Measurements from ENCODE around the gene PTH2R.
"Not testable (repeated sequence)": the region's sequence is repeated elsewhere in the genome, so short reads cannot be mapped to it uniquely, and the experiment has no call there.

PTH2R gene

DNA sequence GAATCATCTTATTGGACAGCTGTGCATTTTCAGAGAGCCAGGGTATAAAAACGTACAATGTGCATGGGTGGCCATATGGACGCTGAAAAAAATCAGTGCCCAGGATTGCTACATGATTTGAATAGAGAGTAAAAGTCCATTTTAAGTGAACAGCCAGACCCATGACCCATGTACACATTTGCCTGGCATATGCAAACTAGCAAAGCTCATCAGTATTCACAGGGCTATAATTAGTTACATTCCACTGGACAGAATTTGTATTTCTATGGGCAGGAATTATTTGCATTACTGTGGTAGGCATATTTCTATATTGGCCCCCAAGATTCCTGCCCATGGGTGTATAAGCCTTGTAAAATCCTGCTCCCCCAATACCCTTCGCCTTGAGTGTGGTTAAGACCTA lies 78.8 kb downstream of the PTH2R start:
- DNase-seq (ENCODE audit: low read depth): no peak

DNA sequence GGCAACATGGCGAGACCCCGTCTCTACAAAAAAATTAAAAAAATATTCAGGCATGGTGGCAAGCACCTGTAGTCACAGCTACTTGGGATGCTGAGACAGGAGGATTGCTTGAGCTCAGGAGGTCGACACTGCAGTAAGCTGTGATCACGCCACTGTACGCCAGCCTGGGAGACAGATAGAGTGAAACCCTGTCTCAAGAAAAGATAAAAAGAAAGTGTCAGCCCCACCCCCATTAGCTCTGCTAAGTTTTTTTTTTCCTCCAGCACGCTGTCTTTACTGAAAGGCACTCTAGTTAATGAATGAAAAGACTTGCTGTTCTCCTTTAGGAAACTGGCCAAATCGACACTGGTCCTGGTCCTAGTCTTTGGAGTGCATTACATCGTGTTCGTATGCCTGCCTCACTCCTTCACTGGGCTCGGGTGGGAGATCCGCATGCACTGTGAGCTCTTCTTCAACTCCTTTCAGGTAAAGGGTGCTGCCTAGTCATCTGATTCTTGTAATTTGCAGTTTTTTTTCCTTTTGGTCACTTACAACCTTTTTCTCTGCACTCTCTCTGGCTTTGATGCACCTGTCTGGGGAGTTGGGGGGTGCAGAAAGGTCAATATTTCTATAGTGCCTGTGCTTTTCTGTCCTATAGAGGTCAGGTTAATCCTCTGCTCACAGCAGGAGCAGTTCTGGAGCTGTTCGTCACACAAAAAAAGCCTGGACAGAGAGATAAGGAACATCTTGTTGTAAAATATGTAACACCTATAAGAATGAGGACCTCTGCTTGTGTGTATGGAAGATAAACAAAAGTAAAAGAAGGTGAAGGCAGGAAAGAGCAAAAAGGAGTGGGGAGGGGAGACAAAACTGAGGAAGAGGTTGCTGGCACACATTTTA lies 82.3 kb downstream of the PTH2R start:
- no peak for DNase-seq (ENCODE audit: low read depth)

DNA sequence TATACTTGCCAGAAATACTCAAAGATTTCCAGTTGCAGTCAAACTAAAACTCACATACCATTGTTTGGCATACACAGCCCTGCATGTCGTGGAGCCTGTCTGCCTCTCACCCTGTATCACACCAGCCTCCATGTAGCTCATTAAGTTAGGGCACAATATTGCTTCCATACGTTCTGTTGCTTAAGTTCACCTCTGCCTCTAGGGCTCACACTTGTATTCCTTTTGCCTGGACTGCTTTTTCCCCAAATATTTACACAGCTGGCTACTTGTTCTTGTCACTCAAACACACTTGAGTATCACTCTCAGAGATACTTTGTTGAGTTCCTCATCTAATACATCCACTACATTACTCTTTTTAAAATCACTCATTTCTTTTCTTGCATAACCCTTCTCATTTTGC lies 83.1 kb downstream of the PTH2R start:
- no peak for DNase-seq (ENCODE audit: low read depth)

DNA sequence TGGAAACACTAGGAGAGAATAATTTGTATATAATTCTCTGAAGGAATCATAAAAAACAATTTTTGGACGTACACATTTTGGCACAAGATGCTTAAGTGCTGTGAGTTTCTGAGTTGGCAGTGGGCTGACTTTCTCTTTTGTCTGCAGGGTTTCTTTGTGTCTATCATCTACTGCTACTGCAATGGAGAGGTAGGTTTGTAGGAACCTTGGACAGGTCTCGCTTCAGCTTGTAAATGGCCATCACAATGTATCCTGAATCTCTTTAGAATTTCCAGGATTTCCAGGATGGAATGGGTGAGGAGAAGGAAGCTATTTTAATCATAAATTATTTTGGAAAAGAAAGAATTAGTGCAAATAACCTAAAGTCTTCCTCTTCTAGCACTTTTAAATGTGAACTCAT lies 83.9 kb downstream of the PTH2R start:
- no peak for DNase-seq (ENCODE audit: low read depth)

DNA sequence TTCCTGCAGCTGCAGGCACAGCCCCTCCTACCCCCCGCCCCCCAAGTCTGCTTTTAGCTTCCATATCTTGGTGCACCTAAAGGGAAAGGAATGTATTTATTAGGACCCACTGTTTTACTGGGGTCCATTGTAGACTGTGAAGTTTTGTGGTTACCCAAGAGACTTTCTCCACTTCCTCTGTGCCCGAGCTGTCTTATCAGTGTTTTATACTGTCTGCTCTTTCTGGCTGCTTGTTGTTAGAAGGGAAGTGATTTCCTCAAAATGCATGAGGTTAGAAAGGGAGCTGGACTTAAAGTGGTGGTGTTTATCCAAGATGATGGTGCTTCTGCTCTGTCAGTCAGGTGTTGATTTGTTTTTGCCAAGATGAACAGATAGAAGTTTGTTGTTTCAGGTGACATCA lies 85.0 kb downstream of the PTH2R start:
- no peak for DNase-seq (ENCODE audit: low read depth)

DNA sequence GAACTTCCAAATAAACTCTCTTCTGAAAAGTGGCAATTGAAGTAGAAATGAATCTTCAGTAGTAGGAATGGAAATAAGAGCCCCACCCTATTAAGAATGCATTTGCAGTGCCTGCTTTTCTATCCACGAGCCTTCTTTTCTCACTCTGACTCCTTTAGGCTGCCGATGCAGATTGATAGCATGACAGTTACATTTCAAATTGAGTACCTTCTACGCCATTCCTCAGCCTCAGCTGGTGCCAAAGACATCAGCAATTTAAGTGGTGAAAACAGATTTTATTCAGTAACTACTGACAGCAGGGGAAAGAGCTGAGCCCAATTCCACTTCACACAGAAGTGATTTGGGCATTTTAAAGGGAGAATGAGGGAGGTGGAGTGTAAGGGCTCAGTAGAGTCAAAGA lies 85.5 kb downstream of the PTH2R start:
- DNase-seq (ENCODE audit: low read depth): no peak

DNA sequence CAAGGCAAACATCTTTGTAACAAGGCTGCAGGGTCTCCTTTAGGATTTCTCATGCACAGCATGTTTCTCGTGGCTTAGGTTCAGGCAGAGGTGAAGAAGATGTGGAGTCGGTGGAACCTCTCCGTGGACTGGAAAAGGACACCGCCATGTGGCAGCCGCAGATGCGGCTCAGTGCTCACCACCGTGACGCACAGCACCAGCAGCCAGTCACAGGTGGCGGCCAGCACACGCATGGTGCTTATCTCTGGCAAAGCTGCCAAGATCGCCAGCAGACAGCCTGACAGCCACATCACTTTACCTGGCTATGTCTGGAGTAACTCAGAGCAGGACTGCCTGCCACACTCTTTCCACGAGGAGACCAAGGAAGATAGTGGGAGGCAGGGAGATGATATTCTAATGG lies 86.6 kb downstream of the PTH2R start:
- DNase-seq (ENCODE audit: low read depth): no peak

DNA sequence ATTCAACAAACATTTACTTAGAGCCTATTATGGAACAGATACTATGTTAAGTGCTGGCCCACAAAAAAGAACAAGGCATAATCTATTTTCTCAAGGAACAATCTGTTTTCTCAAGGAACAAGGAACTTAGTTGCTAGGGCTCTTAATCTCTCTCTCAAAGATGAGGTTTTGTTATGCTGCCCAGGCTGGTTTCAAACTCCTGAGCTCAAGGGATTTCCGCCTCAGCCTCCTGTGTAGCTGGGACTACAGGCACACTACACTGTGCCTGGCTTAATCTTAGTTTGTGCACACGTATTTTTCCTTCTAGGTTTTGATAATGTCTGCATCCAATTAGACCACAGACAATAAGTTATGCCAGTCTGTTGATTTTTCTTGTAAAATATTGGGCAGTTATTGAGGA lies 89.5 kb downstream of the PTH2R start:
- DNase-seq (ENCODE audit: low read depth): no peak

DNA sequence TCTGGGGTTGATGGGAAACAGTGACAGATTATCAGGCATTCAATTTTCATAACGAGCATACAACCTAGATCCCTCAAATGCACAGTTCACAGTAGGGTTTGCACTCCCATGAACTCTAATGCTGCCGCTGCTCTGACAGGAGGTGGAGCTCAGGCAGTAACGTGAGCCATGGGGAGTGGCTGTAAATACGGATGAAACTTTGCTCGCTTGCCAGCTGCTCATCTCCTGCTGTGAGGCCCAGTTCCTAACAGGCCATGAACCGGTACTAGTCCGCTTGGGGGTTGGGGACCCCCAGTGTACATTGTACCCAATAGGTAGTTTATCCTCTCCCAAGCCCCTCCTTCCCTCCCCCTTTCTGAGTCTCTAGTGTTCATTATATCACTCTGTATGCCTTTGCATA lies 94.6 kb downstream of the PTH2R start:
- no peak for DNase-seq (ENCODE audit: low read depth)

DNA sequence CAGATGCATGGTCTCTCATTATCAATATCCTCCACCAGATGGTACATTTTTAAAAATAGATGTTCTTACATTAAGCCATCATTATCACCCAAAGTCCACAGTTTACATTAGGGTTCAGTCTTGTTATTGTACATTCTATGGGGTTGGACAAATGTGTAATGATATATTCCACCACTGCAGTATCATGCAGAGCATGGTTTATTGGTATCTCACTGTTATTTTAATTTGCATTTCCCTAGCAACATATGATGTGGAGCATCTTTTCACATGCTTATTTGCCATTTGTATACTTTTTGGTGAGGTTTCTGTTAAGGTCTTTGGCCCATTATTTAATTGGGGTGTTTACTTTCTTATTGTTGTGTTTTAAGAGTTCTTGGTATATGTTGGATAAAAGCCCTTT lies 95.7 kb downstream of the PTH2R start:
- no peak for DNase-seq (ENCODE audit: low read depth)

DNA sequence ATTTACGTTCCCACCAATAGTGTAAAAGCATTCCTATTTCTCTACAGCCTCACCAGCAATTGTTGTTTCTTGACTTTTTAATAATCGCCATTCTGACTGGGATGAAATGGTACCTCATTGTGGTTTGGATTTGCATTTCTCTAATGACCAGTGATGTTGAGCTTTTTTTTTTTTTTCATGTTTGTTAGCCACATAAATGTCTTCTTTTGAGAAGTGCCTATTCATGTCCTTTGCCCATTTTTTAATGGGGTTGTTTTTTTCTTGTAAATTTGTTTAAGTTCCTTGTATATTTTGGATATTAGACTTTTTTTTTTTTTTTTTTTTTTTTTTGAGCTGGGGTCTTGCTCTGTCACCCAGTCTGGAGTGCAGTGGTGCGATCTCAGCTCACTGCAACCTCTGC lies 98.8 kb downstream of the PTH2R start:
- DNase-seq (ENCODE audit: low read depth): not testable (repeated sequence)

DNA sequence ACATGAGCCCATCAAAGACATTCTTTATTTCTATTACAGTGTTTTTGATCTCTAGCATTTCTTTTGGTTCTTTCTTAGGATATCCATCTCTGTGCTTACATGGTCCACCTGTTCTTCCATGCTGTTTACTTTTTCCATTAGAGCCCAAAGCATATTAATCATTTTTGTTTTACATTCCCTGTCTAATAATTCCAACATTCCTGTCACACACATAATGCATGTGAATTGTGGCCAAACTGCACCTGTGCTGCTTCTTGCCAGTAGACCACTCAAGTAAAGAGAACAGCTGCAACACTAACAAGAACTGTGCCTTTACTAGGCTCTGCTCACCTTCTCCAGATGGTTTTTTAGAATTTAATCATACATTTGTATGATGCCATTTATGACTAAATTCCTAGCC lies 103.0 kb downstream of the PTH2R start:
- DNase-seq (ENCODE audit: low read depth): no peak

DNA sequence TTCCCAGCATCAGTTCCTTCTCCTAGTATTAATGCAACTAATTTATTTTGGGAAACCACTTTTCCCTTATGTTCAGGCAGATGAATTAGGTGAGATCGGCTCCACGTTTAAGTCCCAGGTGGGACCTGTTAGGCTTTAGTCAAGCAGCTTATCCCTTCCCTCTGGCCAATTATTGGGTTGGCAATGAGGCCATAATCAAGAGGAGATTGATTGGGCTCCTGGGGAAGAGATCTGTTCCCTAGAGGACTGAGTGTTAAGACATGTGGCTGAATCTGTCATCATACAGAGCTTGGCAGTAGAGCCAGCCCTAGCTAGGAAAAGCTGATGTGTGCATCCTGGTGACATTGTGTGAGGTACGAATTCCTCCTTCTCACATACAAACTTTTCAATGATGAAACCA lies 104.4 kb downstream of the PTH2R start:
- DNase-seq (ENCODE audit: low read depth): no peak

DNA sequence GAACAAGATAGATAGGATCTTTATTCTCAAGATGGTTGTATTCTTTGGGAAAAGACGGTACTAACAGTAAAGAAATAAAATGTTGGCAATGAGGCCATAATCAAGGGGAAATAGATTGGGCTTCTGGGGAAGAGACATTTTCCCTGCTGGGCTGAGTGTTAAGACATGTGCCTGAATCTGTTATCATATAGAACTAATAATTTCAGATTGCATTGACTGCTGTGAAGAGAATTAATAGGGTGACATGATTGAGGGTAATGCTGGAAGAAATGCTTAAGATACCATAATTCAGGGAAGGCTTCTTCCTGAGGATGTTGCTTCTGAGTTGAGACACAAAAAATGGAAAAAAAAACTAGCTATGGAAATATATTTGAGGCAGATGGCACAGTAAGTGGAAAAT lies 105.0 kb downstream of the PTH2R start:
- no peak for DNase-seq (ENCODE audit: low read depth)

DNA sequence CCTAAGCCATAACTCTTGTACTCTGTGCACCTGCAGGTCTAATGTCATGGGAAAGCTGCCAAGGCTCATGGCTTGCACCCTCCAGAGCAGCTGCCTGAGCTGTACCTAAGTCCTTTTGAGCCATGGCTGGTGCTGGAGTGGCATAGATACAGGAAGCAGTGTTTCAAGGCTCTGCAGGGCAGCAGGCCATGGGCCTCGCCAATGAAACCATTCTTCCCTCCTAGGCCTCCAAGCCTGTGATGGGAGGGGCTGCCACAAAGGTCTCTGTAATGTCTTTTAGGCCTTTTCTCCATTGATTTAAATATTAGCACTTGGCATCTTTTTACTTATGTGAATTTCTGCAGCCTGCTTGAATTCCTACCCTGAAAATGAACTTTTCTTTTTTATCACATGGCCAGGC lies 108.5 kb downstream of the PTH2R start:
- no peak for DNase-seq (ENCODE audit: low read depth)

DNA sequence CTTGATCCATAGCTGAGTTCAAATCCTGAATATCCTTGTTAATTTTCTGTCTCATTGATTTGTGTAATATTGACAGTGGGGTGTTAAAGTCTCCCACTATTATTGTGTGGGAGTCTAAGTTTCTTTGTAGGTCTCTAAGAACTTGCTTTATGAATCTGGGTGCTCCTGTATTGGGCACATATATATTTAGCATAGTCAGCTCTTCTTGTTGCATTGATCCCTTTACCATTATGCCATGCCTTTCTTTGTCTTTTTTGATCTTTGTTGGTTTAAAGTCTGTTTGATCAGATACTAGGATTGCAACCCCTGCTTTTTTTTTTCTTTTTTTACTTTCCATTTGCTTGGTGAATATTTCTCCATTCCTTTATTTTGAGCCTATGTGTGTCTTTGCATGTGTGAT lies 116.5 kb downstream of the PTH2R start:
- not testable (repeated sequence) for DNase-seq (ENCODE audit: low read depth)

DNA sequence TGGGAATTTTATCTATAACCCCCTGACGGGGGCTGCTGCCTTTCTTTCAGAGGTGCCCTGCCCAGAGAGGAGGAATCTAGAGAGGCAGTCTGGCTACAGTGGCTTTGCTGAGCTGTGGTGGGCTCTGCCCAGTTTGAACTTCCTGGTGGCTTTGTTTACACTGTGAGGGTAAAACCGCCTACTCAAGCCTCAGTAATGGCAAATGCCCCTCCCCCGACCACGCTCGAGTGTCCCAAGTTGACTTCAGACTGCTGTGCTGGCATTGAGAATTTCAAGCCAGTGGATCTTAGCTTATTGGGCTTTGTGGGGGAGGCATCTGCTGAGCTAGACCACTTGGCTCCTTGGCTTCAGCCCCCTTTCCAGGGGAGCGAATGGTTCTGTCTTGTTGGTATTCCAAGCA lies 118.6 kb downstream of the PTH2R start:
- DNase-seq (ENCODE audit: low read depth): not testable (repeated sequence)

DNA sequence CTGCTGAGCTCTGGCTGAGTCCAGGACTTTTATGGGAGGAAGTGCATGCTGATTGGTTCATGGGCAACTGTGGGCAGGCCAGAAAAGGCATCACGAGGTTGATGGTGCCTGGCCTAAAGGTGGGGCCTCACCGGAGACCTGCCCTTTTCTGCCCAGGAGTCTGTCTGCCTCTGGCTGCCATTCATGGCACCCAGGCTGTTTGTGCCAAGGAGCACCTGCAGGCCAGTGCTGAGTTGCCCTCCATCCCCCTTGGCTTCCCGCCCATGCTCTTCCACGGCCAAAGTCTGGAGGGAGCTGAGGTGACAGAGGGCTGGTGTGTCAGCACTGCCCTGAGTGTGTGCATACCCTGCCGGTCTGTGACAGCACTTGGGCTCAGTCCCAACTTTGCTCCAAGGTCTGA lies 123.2 kb downstream of the PTH2R start:
- no peak for DNase-seq (ENCODE audit: low read depth)

DNA sequence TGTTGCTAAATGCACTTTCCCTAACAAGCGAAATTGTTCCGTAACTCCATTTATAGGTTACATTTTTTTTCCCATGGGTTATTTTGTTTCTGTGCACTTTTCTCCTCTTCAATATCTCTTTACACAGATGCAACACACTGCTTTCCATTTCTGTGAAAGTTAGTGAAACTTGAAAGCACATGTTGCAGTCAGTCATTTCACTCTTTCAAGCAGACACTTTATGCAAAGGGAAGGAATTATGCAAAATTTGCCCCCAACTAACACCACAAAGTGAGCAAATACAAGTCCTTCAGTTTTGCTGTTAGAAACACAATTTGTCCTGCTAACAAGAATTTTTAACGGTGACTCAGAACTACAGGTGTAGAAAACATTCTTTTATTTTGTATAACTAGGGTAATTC lies 124.8 kb downstream of the PTH2R start:
- no peak for DNase-seq (ENCODE audit: low read depth)

DNA sequence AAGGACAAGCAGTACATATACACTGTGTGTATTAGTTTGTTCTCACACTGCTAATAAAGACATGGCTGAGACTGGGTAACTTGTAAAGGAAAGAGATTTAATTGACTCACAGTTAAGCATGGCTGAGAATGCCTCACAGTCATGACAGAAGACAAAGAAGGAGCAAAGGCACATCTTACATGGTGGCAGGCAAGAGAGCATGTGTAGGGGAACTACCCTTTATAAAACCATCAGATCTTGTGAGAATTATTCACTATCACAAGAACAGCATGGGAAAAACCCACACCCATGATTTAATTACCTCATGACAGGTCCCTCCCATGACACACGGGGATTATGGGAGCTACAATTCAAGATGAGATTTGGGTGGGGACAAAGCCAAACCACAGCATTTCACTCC lies 129.0 kb downstream of the PTH2R start:
- DNase-seq (ENCODE audit: low read depth): not testable (repeated sequence)

DNA sequence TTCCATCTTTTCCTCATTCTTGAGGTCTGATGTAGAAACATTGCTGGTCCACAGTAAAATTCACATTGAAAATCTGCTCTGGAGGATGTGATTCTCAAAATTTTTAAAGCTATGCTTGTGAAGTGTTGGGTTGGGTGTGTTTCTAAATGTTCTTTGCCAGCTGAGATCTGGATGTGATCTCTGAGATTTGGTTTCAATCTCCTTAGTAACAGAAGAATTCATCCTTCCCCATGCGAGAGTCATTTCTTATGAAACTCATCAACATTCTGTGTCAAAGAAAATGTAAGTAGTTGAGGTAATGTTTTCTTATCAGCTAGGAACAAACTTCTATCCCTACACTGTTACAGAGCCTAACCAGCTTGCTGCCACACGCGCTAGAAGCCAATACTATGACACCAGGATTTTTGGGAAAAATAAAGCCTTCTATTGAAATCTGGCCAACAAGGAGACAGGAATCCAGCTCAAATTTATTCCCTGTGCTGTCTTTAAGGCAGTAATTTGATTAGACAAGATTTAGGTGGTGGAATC lies 134.9 kb downstream of the PTH2R start:
- DNase-seq (ENCODE audit: low read depth): no peak

DNA sequence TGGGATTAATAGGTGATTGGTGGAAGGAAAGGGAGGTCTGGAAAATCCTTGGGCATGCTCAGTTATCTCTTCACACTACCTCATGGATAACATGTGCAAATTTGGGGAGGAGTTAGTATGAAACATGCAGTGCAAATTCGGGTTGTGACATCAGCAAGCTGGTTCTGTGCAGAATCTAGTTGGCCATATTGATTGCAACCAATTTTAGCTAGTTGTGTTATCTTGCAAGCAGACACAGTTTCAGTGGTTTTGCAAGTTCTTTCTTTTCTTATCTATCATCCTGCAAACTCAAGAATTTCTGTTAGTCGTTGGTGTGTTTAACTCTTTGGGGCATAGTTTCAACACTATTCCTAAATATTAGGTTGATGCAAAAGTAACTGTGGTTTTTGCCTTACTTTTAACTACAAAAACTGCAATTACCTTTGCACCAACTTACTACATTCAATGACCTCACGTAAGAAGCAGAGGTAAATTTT lies 135.4 kb downstream of the PTH2R start:
- no peak for DNase-seq (ENCODE audit: low read depth)

DNA sequence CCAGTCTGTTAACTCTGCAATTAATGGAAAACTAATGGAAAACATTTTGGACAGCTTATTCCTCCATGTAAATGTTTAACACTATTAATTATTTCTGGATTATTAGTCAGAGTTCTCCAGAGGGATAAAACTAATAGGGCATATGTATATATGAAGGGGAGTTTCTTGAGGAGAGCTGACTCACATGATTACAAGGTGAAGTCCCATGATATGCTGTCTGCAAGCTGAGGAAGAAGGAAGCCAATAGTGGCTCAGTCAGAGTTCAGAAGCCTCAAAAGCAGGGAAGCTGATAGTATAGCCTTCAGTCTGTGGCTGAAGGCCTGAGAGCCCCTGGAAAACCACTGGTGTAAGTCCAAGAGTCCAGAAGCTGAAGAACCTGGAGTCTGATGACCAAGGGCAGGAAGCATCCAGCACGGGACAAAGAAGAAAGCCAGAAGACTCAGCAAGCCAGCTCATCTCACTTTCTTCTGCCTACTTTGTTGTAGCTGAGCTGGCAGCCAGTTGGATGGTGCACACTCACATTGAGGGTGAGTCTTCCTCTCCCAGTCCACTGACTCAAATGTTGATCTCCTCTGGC lies 136.0 kb downstream of the PTH2R start:
- DNase-seq (ENCODE audit: low read depth): no peak

Measured in HS-5 (cell line).